ENCODE measurements around the gene GLRX5.

DNA sequence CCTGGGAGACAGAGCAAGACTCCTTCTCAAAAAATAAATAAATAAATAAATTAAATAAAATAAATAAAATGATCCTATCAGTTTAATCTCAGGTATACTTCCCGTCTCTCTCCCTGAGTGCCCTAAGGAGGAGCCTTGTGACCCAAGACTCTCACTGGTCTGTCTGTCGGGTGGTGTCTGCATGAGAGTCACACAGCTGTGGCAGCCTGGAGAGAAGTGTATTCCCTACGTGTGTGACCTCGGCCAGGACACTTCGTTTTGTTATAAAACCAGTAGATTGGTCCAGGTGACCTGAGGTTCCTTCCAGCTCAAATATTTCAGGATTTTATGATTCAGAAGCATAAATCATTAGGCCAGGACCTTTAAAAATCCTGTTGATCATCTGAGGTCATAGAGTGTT is 23.2 kb upstream of the GLRX5 start:
- TF ChIP-seq POLR2A (IDR thresholded peaks at IDR 0.05) (no peak), CTCF (IDR thresholded peaks at IDR 0.05) (no peak), POLR2AphosphoS5 (IDR thresholded peaks at IDR 0.05) (no peak), EP300 (IDR thresholded peaks at IDR 0.05; ENCODE audit: low read depth) (no peak)
